OCI-LY7 (cell line): ENCODE results near the gene JPH3. TPM values are rescaled to one million over a fixed set of nuclear protein-coding genes. Genes with fewer than 3 reads are reported as not detected.

Experiments
- BruUV-seq: library from RNA; stranded (reverse); fragments of 400-500 nt; replicated peaks from 2 replicates; lab custom pipeline; 2021; lab: Mats Ljungman, UMichigan
- CTCF ChIA-PET: fragments of 300-600 bp; sonication (Branson Sonifier 250); formaldehyde crosslinking; loops from one replicate; lab custom pipeline; 2022; ENCODE audit warnings: antibody characterized with exemption; ENCODE audit not compliant: unreplicated experiment; lab: Charles Lee
- POLR2A ChIA-PET: fragments of 300-600 bp; sonication (Branson Sonifier 250); formaldehyde crosslinking; loops from one replicate; lab custom pipeline; 2022; ENCODE audit warnings: antibody characterized with exemption; lab: Charles Lee
- DNase-seq: peaks from one replicate; pipeline ENCODE4 v3.0.0-alpha.2; 2015; ENCODE audit warnings: low spot score
- H2AFZ ChIP-seq: fragments of 200-600 bp; sonication (generic), shearing (Covaris generic); 2 replicates; pipeline ENCODE4 v1.6.1; 2014; ENCODE audit warnings: mild to moderate bottlenecking, antibody characterized with exemption, low read length, moderate library complexity
- H3K27ac ChIP-seq: fragments of 200-600 bp; sonication (generic); 2 replicates; pipeline ENCODE4 v1.5.1; 2014; ENCODE audit warnings: mixed run types, low read depth, mild to moderate bottlenecking, moderate library complexity, low read length, inconsistent platforms; ENCODE audit not compliant: poor library complexity, severe bottlenecking
- H3K36me3 ChIP-seq: fragments of 200-600 bp; sonication (generic); 2 replicates; pipeline ENCODE4 v1.6.1; 2014; ENCODE audit warnings: mild to moderate bottlenecking, antibody characterized with exemption, low read length, moderate library complexity, mixed read lengths; ENCODE audit not compliant: insufficient read depth
- H3K4me1 ChIP-seq: fragments of 200-600 bp; sonication (generic); 2 replicates; pipeline ENCODE4 v1.5.1; 2014; ENCODE audit warnings: mild to moderate bottlenecking, low read length; ENCODE audit not compliant: insufficient read depth, poor library complexity, severe bottlenecking
- H3K4me2 ChIP-seq: fragments of 200-600 bp; sonication (generic); 2 replicates; pipeline ENCODE4 v1.6.1; 2014; ENCODE audit warnings: mild to moderate bottlenecking, low read length
- H3K4me3 ChIP-seq: fragments of 200-600 bp; sonication (generic); 2 replicates; pipeline ENCODE4 v1.5.1; 2014; ENCODE audit warnings: mild to moderate bottlenecking, low read depth, low read length; ENCODE audit not compliant: poor library complexity, severe bottlenecking
- H3K79me2 ChIP-seq: fragments of 200-600 bp; sonication (generic); 2 replicates; pipeline ENCODE4 v1.6.1; 2016; ENCODE audit warnings: low read depth, mild to moderate bottlenecking, low read length, moderate library complexity, mixed read lengths; ENCODE audit not compliant: insufficient read depth
- H3K9me2 ChIP-seq: fragments of 200-600 bp; sonication (generic); 2 replicates; pipeline ENCODE4 v1.6.1; 2016; ENCODE audit warnings: mild to moderate bottlenecking, low read length, mixed read lengths; ENCODE audit not compliant: insufficient read depth
- H3K9me3 ChIP-seq: fragments of 200-600 bp; sonication (generic); 2 replicates; pipeline ENCODE4 v1.6.1; 2014; ENCODE audit warnings: mild to moderate bottlenecking, mixed run types, low read length, mixed read lengths
- H4K20me1 ChIP-seq: fragments of 200-600 bp; sonication (generic); 2 replicates; pipeline ENCODE4 v1.6.1; 2014; ENCODE audit warnings: mild to moderate bottlenecking, antibody characterized with exemption, low read length, moderate library complexity, mixed read lengths; ENCODE audit not compliant: insufficient read depth
- CTCF ChIP-seq: fragments of 200-600 bp; sonication (generic); conservative IDR thresholded peaks from 2 replicates; pipeline ENCODE4 v1.5.1; 2014; ENCODE audit warnings: mild to moderate bottlenecking, antibody characterized with exemption, low read length, moderate library complexity, mixed read lengths
- EZH2phosphoT487 ChIP-seq: fragments of 200-600 bp; sonication (generic); IDR thresholded peaks from 2 replicates; pipeline ENCODE4 v1.6.1; 2018; ENCODE audit warnings: low read depth, borderline replicate concordance, mild to moderate bottlenecking, mixed run types, antibody characterized with exemption, low read length, moderate library complexity, mixed read lengths
- intact Hi-C: fragments of 100-400 bp; cut with micrococcal nuclease; formaldehyde crosslinking; loops from one replicate; pipeline ENCODE4 v1.10.0; 2022; ENCODE audit not compliant: unreplicated experiment
- total RNA-seq, 2 experiments: library from RNA; depleted of rRNA in 1 of 2; stranded (reverse); fragments of >200 nt in 1 of 2; shearing (Covaris generic) in 1 of 2; gene quantifications; 2 replicates each; pipeline ENCODE4 v1.2.3, GENCODE V29; 2014 to 2022

The JPH3 gene
- total RNA-seq, 2 experiments from 2014 or later, result not detected

DNA sequence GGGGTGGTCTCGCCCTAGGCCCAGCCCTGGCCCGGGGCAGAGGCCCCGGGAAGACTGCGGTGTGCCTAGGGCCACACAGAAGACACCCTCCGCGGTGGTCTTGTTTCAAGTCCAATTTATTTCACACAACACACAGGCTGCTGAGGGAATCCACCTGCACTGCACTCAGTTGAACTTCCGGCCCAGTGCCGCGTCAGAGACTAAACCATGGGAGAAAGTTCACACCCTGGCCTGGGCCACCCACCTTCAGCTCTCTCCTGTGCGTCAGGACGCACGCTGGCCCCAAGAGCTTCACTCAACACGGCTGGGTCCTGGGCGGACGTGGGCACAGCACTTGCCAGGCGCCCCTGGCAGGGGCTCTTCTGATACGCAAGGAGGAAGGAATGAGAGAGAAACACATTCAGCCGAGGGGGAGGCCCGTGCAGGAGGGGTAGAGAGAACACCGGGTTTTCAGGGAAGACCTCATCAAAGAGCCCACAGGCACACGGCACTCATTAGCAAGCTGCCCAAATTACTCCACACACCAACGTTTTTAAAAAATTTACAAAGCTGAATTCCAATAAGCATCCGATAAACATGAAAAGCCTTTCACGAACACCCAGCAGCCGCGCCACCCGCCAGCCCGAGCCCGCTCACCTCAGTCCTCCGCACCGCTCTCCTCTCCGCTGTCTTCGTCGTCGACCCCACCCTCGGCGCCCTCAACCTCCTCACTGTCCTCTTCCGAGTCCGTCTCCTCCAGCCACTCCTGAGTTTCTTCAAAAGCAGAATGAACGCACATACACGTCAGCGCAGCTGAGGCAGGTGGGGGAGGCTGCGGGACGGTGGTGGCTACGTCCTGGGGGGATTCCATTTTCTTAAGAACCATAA is 105.6 kb downstream of the JPH3 start:
- CTCF ChIA-PET, result no interaction called here
- Histone ChIP-seq H4K20me1 (no peaks in the 10 kb centered on the region), H3K4me2 (no peak overlapping the region), H3K36me3 (peaks cover 96% of the 10 kb centered on the region), H3K9me3 (no peaks in the 10 kb centered on the region), H3K27ac (no peak overlapping the region), H3K4me1 (peaks cover 22% of the 10 kb centered on the region), H3K9me2 (no peaks in the 10 kb centered on the region), H3K4me3 (no peak overlapping the region), H3K79me2 (peaks cover 9% of the 10 kb centered on the region; the same call in 1 of the 2 replicates), H2AFZ (no peak overlapping the region)
- TF ChIP-seq CTCF (no peak), EZH2phosphoT487 (no peak)
- BruUV-seq, result no TSS peak
- POLR2A ChIA-PET, result no interaction called here
- intact Hi-C loops, result loop anchor here (10.0 kb wide), 1 partner anchor 847 kb away; no protein-coding TSS in a partner anchor
- DNase-seq, result no peak

GRCh38 chr16:87708881-87709638 is 106.8 kb downstream of the JPH3 start:
- Histone ChIP-seq H3K9me3 (no peaks in the 10 kb centered on the region), H2AFZ (no peak overlapping the region), H3K79me2 (peaks cover 9% of the 10 kb centered on the region; the same call in 1 of the 2 replicates), H3K4me2 (no peak overlapping the region), H3K27ac (no peak overlapping the region), H3K4me3 (no peak overlapping the region), H4K20me1 (no peaks in the 10 kb centered on the region), H3K9me2 (no peaks in the 10 kb centered on the region), H3K36me3 (peaks cover 90% of the 10 kb centered on the region), H3K4me1 (peaks cover 22% of the 10 kb centered on the region)
- DNase-seq, result no peak
- POLR2A ChIA-PET, result no interaction called here
- TF ChIP-seq EZH2phosphoT487, result no peak
- intact Hi-C loops, result loop anchor here (10.0 kb wide), 1 partner anchor 846 kb away; no protein-coding TSS in a partner anchor
- BruUV-seq, result no TSS peak
- CTCF ChIA-PET, result no interaction called here

- DNase-seq, result no peak
- intact Hi-C loops, result loop anchor here (10.0 kb wide), 1 partner anchor 845 kb away; no protein-coding TSS in a partner anchor
- CTCF ChIA-PET, result no interaction called here
- Histone ChIP-seq H3K9me3 (no peaks in the 10 kb centered on the region), H4K20me1 (no peaks in the 10 kb centered on the region), H3K9me2 (no peaks in the 10 kb centered on the region), H3K79me2 (peaks cover 9% of the 10 kb centered on the region; the same call in 1 of the 2 replicates), H3K36me3 (peaks cover 91% of the 10 kb centered on the region), H3K27ac (no peak overlapping the region), H3K4me1 (peaks cover 28% of the 10 kb centered on the region), H3K4me3 (no peak overlapping the region), H3K4me2 (no peak overlapping the region), H2AFZ (no peak overlapping the region)
- POLR2A ChIA-PET, result no interaction called here
- TF ChIP-seq EZH2phosphoT487 (no peak), CTCF (no peak)
- no TSS peak for BruUV-seq
Observed at GRCh38 chr16:87709677-87710076, 107.4 kb downstream of the JPH3 start.
